ENCODE results near the gene TEX35.
A peak's percentile ranks its signal among the peaks of the same experiment; 100 is the strongest.

The TEX35 gene

DNA sequence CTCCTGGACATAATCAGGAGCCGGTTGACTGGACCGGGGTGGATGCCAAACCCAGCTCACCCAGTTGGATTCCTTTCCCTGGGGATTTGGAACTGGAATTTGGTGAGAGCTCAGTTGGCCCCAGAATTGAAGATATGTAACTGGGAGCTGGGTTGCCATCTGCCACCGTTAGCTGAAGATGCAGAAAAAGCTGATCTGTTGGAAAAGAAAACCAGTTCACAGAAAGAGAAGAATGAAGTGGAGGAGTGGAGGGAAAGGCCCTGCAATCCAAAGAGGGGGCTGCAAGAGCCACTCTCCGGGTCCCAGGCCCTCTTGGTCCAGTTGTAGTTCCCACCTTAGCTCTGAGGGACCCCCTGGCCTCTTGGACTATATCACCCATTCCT lies 16.0 kb downstream of the TEX35 start:
- DNase-seq (ENCODE audit: low read depth), result no peak
- no peak overlapping the region for H3K4me3 ChIP-seq (ENCODE audit: low read depth, low read length)
- TF ChIP-seq, protein P1, sequence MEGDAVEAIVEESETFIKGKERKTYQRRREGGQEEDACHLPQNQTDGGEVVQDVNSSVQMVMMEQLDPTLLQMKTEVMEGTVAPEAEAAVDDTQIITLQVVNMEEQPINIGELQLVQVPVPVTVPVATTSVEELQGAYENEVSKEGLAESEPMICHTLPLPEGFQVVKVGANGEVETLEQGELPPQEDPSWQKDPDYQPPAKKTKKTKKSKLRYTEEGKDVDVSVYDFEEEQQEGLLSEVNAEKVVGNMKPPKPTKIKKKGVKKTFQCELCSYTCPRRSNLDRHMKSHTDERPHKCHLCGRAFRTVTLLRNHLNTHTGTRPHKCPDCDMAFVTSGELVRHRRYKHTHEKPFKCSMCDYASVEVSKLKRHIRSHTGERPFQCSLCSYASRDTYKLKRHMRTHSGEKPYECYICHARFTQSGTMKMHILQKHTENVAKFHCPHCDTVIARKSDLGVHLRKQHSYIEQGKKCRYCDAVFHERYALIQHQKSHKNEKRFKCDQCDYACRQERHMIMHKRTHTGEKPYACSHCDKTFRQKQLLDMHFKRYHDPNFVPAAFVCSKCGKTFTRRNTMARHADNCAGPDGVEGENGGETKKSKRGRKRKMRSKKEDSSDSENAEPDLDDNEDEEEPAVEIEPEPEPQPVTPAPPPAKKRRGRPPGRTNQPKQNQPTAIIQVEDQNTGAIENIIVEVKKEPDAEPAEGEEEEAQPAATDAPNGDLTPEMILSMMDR (IDR thresholded peaks at IDR 0.05; ENCODE audit: low read depth, low read length), result no peak
- no peak for TF ChIP-seq MYC (IDR thresholded peaks at IDR 0.05; ENCODE audit: low read depth, low read length)
- TF ChIP-seq POLR2A (IDR thresholded peaks at IDR 0.05; ENCODE audit: extremely low read depth, insufficient read length), result no peak
- TF ChIP-seq, protein P2, sequence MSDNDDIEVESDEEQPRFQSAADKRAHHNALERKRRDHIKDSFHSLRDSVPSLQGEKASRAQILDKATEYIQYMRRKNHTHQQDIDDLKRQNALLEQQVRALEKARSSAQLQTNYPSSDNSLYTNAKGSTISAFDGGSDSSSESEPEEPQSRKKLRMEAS (IDR thresholded peaks at IDR 0.05; ENCODE audit: low read depth, low read length), result no peak

DNA sequence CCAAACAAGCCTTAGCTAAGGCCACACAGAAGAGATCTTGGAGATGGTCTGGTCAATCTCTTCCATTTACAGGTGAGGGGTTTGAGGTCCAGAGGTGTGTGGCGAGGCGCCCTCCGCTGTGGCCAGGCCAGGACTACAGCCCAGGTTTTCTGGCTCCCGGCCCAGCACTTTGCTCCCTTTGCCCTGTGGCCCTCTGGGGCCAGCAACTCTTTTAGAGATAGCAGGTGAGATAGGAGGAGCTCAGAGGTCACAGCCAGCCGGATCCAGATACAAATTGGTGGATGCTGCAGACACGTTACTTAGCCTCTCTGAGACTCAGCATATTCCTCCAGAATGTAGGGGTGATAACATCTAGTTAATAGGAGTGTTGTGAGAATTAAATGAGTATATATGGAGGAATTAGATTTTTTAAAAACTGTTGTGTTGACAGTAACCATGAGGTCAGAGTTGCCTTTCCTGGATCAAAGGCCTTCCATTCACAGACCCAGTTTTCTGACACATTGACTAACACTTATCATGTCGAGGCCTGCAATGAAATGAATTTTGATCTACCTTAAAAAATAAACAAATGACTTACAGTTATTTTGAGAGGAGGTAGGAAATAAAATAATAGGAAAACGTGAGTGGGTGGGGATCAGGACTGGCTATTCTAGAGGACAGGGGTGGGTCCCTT lies 16.6 kb downstream of the TEX35 start:
- TF ChIP-seq MYC (IDR thresholded peaks at IDR 0.05; ENCODE audit: low read depth, low read length), result no peak
- TF ChIP-seq, protein P2 (IDR thresholded peaks at IDR 0.05; ENCODE audit: low read depth, low read length), result no peak
- DNase-seq (ENCODE audit: low read depth), result no peak
- H3K4me3 ChIP-seq (ENCODE audit: low read depth, low read length), result no peak overlapping the region

DNA sequence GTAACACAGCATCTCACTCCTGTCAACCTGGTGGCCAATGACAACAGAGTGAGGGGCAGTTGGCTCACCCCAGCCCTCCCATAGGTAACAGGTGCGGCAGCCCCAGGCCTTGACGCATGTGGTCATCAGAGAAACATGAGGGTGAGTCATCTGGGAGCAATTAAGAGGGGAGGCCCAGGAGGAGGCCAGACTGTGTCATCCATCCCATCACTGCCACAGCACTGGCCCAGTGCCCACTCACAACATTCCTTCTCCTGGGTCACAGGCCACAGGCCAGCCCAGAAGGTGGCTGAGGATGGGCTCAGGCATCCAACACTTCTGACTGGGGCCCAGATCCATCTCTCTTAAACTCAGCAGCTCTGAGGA lies 17.1 kb downstream of the TEX35 start:
- H3K4me3 ChIP-seq (ENCODE audit: low read depth, low read length), result no peak overlapping the region
- TF ChIP-seq POLR2A (IDR thresholded peaks at IDR 0.05; ENCODE audit: extremely low read depth, insufficient read length) (no peak), MYC (IDR thresholded peaks at IDR 0.05; ENCODE audit: low read depth, low read length) (no peak)
- TF ChIP-seq, protein P2 (IDR thresholded peaks at IDR 0.05; ENCODE audit: low read depth, low read length), result no peak
- TF ChIP-seq, protein P1 (IDR thresholded peaks at IDR 0.05; ENCODE audit: low read depth, low read length), result no peak
- no peak for DNase-seq (ENCODE audit: low read depth)

DNA sequence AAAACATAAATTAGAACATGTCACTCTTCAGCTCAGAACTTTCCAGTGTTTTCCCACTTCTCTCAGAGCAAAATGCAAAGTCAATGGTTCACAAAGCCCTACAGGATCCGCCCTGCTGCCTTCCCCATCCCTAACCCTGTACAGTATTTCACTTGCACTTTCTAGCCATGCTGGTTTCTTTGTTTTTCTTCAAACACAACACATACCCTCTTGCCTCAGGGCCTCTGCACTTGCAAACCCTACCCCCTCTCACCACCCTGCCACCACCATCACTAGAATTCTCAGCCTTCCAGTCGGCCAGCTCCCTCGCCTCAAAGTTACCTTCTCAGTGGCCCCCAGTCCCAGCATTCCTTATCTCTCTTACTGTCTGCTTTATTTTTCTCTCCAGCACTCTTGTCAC lies 17.6 kb downstream of the TEX35 start:
- no peak overlapping the region for H3K4me3 ChIP-seq (ENCODE audit: low read depth, low read length)
- DNase-seq (ENCODE audit: low read depth), result no peak
- TF ChIP-seq MYC (IDR thresholded peaks at IDR 0.05; ENCODE audit: low read depth, low read length) (no peak), POLR2A (IDR thresholded peaks at IDR 0.05; ENCODE audit: extremely low read depth, insufficient read length) (no peak)
- TF ChIP-seq, protein P2 (IDR thresholded peaks at IDR 0.05; ENCODE audit: low read depth, low read length), result no peak
- TF ChIP-seq, protein P1 (IDR thresholded peaks at IDR 0.05; ENCODE audit: low read depth, low read length), result no peak

DNA sequence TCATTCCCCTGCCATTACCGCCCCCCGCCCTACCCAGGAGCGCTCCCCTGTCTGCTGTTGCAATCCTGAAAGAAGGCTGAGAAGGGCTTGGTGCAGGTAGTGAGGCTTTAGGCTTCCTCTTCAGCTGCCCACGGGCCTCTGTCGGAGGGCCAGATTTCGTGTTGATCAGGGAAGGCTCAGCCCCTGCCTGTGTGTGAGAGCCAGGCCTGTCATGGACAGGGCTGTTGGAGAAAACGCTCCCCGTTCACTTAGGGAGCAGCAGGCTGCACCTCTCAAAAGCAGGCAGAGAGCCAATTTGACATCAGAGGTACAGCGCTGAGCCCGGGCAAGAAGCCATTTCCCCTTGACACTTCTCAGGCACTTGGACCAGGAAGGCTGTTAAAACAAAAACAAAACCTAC lies 19.0 kb downstream of the TEX35 start:
- no peak overlapping the region for H3K4me3 ChIP-seq (ENCODE audit: low read depth, low read length)
- no peak for DNase-seq (ENCODE audit: low read depth)
- TF ChIP-seq MYC (IDR thresholded peaks at IDR 0.05; ENCODE audit: low read depth, low read length) (no peak), POLR2A (IDR thresholded peaks at IDR 0.05; ENCODE audit: extremely low read depth, insufficient read length) (no peak)
- TF ChIP-seq, protein P2 (IDR thresholded peaks at IDR 0.05; ENCODE audit: low read depth, low read length), result no peak
- TF ChIP-seq, protein P1 (IDR thresholded peaks at IDR 0.05; ENCODE audit: low read depth, low read length), result no peak

DNA sequence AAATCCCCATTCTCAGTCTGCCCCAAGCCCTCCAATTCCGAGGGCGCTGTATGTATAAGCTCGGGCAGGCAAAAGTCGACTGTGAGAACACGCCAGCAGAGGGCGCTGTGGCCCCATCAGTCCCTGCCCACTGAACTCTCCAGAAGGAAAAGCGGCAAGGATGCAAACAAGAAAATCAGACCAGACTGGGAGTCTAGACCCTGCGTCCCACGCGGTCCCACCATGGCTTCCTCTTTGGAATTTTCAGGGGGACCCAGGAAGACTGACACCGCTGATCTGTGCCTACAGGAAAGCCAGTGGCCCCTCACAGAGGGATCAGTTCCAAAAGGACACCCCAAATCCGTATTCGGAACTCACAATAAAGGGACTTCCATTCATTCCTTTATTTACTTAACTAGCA lies 19.5 kb downstream of the TEX35 start:
- H3K4me3 ChIP-seq (ENCODE audit: low read depth, low read length), result no peak overlapping the region
- TF ChIP-seq, protein P2 (IDR thresholded peaks at IDR 0.05; ENCODE audit: low read depth, low read length), result no peak
- TF ChIP-seq, protein P1 (IDR thresholded peaks at IDR 0.05; ENCODE audit: low read depth, low read length), result peak; percentile 78
- DNase-seq (ENCODE audit: low read depth), result peak; percentile 77
